Peyer's patch (tissue), 4 donors: ENCODE measurements around the gene C13orf46. TPM values are rescaled to one million over a fixed set of nuclear protein-coding genes. Genes with fewer than 3 reads are reported as not detected.
A peak's percentile ranks its signal among the peaks of the same experiment; 100 is the strongest.

Experiments
- DNase-seq, 3 donors: peaks; one replicate each; pipeline ENCODE4 v3.0.0-alpha.2; 2017 to 2019
- H3K27ac ChIP-seq, 4 donors: fragments of 200-600 bp; sonication (generic); one replicate each; pipeline ENCODE4 v1.5.1; 2016 to 2019
- H3K27me3 ChIP-seq, 2 donors: fragments of 200-600 bp; sonication (generic); one replicate each; pipeline ENCODE4 v1.5.1; 2019
- H3K36me3 ChIP-seq, 3 donors: fragments of 200-600 bp; sonication (generic); one replicate each; pipeline ENCODE4 v1.5.1; 2016 to 2019
- H3K4me1 ChIP-seq, 4 donors: fragments of 200-600 bp; sonication (generic); one replicate each; pipeline ENCODE4 v1.5.1; 2016 to 2019
- H3K4me3 ChIP-seq, 4 donors: fragments of 200-600 bp; sonication (generic); 1 replicate in 3 of 4; 2 replicates in 1 of 4; pipeline ENCODE4 v1.5.1; 2016 to 2019; ENCODE audit warnings: mild to moderate bottlenecking in 1 of 4
- H3K9me3 ChIP-seq, 4 donors: fragments of 200-600 bp; sonication (generic); one replicate each; pipeline ENCODE4 v1.5.1; 2016 to 2019; ENCODE audit warnings: mild to moderate bottlenecking in 1 of 4
- CTCF ChIP-seq, 6 experiments: fragments of 450-650 bp in 4 of 6; fragments of 200-600 bp in 2 of 6; sonication (generic) in 1 of 6; IDR thresholded peaks; one replicate each; pipeline ENCODE4 v1.5.1; 2017 to 2019; ENCODE audit warnings: antibody characterized with exemption in 6 of 6, mild to moderate bottlenecking in 3 of 6, moderate library complexity in 1 of 6
- POLR2A ChIP-seq, 2 donors: fragments of 450-650 bp; IDR thresholded peaks; one replicate each; pipeline ENCODE4 v1.5.1; 2017; ENCODE audit warnings: antibody characterized with exemption in 2 of 2, mild to moderate bottlenecking in 2 of 2, moderate library complexity in 2 of 2
- total RNA-seq, 4 donors: library from RNA; depleted of rRNA; stranded (reverse); fragments of >200 nt; gene quantifications; one replicate each; pipeline ENCODE4 v1.1.0, GENCODE V29; 2016

C13orf46 gene
- under 1 TPM in 2 of 4 donors, not detected in 2; 0.35 to 0.83 TPM for total RNA-seq

- no peak within 1 kb of the TSS for H3K27ac ChIP-seq
- H3K4me1 ChIP-seq, result no peaks in the 10 kb centered on the region
- H3K4me3 ChIP-seq, result no peak within 1 kb of the TSS
- TF ChIP-seq CTCF (IDR thresholded peaks at IDR 0.05), result no peak
- TF ChIP-seq POLR2A (IDR thresholded peaks at IDR 0.05), result no peak
- no peaks in the 10 kb centered on the region for H3K9me3 ChIP-seq
- DNase-seq, result peak in 1 of 3 donors; percentile 45
- peaks cover 0 to 10% (median 0%) of the 10 kb centered on the region in 3 donors for H3K36me3 ChIP-seq
- no peaks in the 10 kb centered on the region for H3K27me3 ChIP-seq
Measured at GRCh38 chr13:113973218-113974164, at the start of gene C13orf46. Gene C13orf46 (minus strand): TSS chr13:113974076. CDS start chr13:113973997, 79 bp downstream.

DNA sequence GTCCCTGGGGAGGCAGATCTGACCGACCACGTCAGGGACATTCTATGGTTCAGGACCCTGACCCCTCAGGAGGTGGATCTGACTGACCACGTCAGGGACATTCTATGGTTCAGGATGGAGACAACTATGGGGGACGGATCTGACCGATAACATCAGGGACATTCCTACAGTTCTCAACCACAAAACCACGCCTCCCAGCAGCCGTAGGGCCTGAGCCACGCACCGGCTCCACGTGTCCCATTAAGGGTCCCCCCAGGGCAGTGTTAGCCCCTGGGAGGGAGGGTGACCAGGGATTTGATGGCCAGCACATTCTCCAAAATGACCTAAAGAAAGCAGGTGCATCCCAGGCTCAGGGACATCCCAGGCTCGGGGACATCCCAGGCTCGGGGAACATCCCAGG is 49.0 kb upstream of the C13orf46 start:
- no peak for DNase-seq
- Histone ChIP-seq H3K9me3 (no peaks in the 10 kb centered on the region), H3K4me1 (peaks cover 0 to 25% (median 15%) of the 10 kb centered on the region in 4 donors), H3K27ac (no peak overlapping the region), H3K4me3 (no peak overlapping the region), H3K27me3 (no peaks in the 10 kb centered on the region), H3K36me3 (peaks cover 0 to 15% (median 0%) of the 10 kb centered on the region in 3 donors)
- TF ChIP-seq POLR2A (IDR thresholded peaks at IDR 0.05) (no peak), CTCF (IDR thresholded peaks at IDR 0.05) (no peak)

- TF ChIP-seq POLR2A (IDR thresholded peaks at IDR 0.05) (no peak), CTCF (IDR thresholded peaks at IDR 0.05) (no peak)
- Histone ChIP-seq H3K27ac (no peak overlapping the region), H3K4me3 (no peak overlapping the region), H3K27me3 (no peaks in the 10 kb centered on the region), H3K36me3 (peaks cover 0 to 15% (median 0%) of the 10 kb centered on the region in 3 donors), H3K9me3 (no peaks in the 10 kb centered on the region), H3K4me1 (peaks cover 0 to 20% (median 12%) of the 10 kb centered on the region in 4 donors)
- DNase-seq, result no peak
Measured at GRCh38 chr13:114022309-114022669, 48.4 kb upstream of the C13orf46 start.

DNA sequence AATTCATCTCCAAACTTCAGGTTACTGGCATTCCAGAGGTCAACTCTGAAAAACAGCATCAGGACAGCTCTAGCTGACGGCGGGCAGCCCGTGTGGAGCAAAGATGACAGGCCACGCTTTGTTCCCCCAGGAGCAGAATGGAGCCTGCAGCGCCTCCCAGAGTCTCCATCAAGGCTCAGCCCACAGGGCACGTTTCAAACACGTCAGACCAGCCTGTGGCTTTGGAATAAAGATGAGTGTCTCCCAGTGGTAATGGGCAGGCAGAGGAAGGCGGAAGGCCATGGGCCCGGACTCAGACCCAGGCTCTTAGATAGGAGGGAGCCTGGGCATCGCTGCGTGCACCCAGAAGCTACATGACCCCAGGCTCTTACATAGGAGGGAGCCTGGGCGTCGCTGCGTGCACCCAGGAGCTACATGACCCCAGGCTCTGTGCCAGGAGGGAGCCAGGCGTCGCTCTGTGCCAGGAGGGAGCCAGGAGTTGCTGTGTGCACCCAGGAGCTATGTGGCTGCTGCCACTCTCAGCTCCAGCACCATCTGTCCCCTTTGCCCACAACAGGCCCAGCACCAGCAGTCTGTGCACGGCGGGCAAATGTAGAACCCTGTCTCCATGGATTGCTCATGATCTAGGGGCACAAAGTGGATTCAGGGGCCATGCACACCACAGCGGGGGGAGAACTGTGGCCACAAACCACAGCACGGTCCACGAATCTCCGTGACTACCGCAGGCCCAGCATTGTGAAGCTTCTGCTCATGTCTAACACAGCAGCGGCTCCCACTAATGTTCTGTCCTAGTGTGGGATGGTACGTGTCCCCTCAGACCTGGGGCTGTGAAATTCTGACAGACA is 47.8 kb upstream of the C13orf46 start:
- peaks cover 0 to 19% (median 0%) of the 10 kb centered on the region in 3 donors for H3K36me3 ChIP-seq
- no peak for DNase-seq

More for the DNA sequence above, 47.8 kb upstream of the C13orf46 start:
- TF ChIP-seq POLR2A (IDR thresholded peaks at IDR 0.05), result no peak
- TF ChIP-seq CTCF (IDR thresholded peaks at IDR 0.05), result no peak
- H3K27ac ChIP-seq, result no peak overlapping the region
- no peak overlapping the region for H3K4me3 ChIP-seq
- H3K9me3 ChIP-seq, result no peaks in the 10 kb centered on the region
- H3K4me1 ChIP-seq, result peaks cover 0 to 15% (median 8%) of the 10 kb centered on the region in 4 donors
- no peaks in the 10 kb centered on the region for H3K27me3 ChIP-seq
